Mesodermal cell (in vitro differentiated cells): Measurements from ENCODE around the gene AP1S1.

Experiments used
- H3K27ac ChIP-seq: 2 replicates; pipeline ENCODE4 v1.7.0; 2013; ENCODE audit warnings: mild to moderate bottlenecking, low read depth, low read length, moderate library complexity; ENCODE audit not compliant: severe bottlenecking
- H3K36me3 ChIP-seq: 2 replicates; pipeline ENCODE4 v1.7.1; 2013; ENCODE audit warnings: mild to moderate bottlenecking, low read length, moderate library complexity; ENCODE audit not compliant: control insufficient read depth, insufficient read depth
- H3K4me1 ChIP-seq: one replicate; pipeline ENCODE4 v1.7.1; 2013; ENCODE audit warnings: mild to moderate bottlenecking, low read length; ENCODE audit not compliant: insufficient read depth, control insufficient read depth, poor library complexity, severe bottlenecking
- H3K4me3 ChIP-seq: 2 replicates; pipeline ENCODE4 v1.7.0; 2013; ENCODE audit warnings: low read length, control low read depth, mild to moderate bottlenecking; ENCODE audit not compliant: insufficient read depth, poor library complexity, severe bottlenecking; ENCODE audit errors: extremely low read depth
- H3K9me3 ChIP-seq: 2 replicates; pipeline ENCODE4 v1.7.1; 2013; ENCODE audit warnings: mild to moderate bottlenecking, low read length, moderate library complexity; ENCODE audit not compliant: control insufficient read depth
- WGBS, 2 experiments: methylation state at CpG; one replicate each; pipeline ENCODE4 v1.1.5; 2013; ENCODE audit warnings: missing lambda C conversion rate in 2 of 2; ENCODE audit not compliant: insufficient coverage in 2 of 2; 5-methylcytosine and 5-hydroxymethylcytosine counted together

Gene AP1S1

DNA sequence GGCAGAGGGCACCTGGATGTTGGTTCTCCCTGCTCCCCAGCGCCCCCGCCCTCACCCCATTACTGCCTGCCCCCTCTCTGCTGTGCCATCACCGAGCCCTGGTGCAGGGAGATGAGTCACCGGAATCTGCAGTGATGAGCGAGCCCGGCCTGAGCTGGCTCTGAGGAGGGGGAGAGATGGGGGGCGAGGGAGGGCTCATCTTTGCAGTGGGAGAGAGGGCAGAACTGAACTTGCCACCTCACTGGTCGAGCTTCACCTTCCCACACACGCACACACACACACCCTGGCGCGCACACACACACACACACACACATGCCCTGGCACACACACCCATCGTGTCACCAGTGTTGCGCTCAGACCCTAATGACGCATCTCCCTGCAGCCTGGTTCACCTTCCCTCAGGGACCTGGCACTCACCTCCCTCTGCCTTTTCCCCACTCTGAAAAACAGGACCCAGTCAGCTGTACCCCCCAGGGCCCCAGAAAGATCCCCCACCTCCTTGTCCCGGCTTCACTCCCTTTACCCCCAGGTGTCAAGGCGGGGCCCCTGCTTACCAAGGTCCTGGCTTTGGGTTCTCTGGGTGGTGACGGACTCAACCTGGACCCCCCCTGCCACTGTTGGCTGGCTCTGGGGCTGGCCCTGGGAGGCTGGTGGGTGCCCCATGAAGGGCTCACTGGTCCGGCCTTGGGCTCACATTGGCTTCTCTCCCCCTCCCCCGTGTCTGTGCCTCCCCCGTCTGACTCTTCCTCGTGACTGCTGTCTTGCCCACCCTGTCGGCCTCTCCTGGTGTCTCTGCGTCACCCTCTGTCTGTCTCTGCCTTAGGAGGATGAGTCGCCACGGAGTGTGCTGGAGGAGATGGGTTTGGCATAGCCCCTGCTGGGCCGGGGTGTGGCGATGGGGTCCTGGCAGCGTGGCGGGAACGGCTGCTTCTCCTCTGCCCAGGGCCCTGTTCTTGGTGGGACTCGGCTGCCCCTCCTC lies 5.7 kb downstream of the AP1S1 start:
- Histone ChIP-seq H3K4me3 (no peak overlapping the region), H3K36me3 (peaks cover 38% of the 10 kb centered on the region), H3K9me3 (no peaks in the 10 kb centered on the region), H3K4me1 (peaks cover 52% of the 10 kb centered on the region), H3K27ac (no peak overlapping the region)
- WGBS, 2 experiments = 58 to 76% methylated on average over 12 to 14 of the region's 31 CpGs

DNA sequence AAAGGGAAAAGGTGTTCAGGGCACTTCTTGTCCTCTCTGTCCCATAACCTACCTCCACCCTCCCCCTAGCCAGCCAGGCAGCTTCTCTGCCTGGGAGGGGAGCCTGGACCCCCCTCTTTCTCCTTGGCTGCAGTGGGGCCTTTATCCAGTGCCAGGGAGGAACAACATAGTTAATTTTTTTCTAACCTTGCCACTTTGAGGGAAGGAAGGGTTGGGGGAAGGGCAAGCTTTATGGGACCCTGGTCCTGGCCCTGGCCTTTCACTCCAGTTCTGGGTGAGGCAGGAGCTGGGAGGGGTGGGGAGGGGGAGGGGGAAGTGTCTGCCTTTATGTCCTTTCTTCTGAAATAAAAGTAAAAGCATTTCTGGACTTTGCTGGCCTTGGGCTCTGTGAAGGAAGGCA lies 6.6 kb downstream of the AP1S1 start:
- Histone ChIP-seq H3K9me3 (no peaks in the 10 kb centered on the region), H3K4me1 (peaks cover 50% of the 10 kb centered on the region), H3K27ac (no peak overlapping the region), H3K4me3 (no peak overlapping the region), H3K36me3 (peaks cover 38% of the 10 kb centered on the region)

DNA sequence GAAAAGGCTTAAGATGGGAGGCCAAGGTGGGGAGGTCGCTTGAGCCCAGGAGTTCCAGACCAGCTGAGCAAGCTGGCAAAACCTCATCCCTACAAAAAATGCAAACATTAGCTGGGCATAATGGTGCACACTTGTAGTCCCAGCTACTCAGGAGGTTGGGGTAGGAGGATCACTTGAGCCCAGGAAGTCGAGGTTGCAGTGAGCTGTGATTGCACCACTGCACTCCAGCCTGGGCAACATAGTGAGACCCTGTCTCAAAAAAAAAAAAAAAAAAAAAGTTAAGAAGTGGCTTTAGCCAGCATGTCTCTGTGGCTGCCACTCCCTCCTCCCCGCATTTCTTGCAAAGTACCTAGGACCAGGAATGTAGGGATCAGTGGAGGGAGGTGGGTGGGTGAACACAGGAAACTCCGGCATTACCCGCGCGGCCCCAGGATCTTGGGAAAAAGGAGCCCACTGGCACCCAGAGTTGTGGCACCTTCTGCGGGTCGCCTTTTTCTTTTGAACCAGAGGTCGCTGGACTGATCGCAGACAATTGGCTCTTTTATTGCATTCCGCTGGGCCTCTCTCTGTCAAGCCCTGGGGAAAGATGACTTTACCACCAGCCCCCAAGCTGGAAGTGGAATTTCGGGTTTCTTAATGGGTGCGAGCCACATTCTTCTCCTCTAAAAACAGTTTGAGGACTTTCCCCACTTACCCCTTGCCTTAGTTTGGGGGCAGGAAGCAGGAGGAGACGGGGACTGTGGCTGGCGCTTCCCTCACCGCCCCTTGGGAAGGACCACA lies 7.6 kb downstream of the AP1S1 start:
- H3K36me3 ChIP-seq = peaks cover 30% of the 10 kb centered on the region
- peak overlapping the region; percentile 55 for H3K27ac ChIP-seq
- peaks cover 41% of the 10 kb centered on the region for H3K4me1 ChIP-seq
- no peaks in the 10 kb centered on the region for H3K9me3 ChIP-seq
- 40 to 53% methylated on average over 8 to 9 of the region's 17 CpGs for WGBS, 2 experiments
- H3K4me3 ChIP-seq = no peak overlapping the region

DNA sequence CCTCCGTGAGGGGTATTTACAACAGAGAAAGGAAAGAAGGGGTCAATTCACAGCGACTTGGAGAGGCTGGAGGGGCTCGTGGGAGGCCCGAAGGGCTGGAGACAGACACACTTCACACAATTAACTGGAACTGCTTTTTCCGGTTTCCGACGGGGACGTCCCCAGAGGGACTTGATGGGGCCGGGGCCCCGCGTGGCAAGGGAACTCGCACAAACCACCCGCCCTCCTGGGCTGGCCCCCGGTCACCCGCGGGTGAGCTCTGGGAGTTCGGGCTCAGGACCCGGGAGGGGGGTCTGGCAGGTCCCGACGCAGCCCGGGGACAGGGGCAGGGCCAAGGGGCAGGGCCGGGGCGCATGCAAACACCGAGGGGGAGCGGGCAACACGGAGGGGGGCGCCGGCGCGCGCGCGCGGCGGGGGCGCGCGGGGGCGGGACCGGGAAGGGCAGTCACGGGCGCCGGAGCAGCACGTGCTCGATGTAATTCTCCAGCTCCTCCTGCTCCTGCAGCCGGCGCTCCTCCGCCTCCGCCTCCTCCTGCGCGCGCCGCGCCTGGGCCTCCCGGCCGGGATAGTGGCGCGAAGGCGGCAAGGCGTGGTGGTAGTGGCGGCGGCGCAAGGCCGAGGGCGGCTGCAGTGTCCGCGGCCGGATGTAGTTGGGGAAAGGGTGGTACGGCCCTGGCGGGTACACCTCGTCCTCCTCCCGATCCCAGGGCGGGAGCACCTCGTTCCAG lies 8.4 kb downstream of the AP1S1 start:
- H3K4me3 ChIP-seq = peak overlapping the region; percentile 47
- H3K4me1 ChIP-seq = peaks cover 47% of the 10 kb centered on the region
- no peaks in the 10 kb centered on the region for H3K9me3 ChIP-seq
- WGBS, 2 experiments = 1 to 2% methylated on average over 29 to 49 of the region's 74 CpGs
- peak overlapping the region; percentile 55 for H3K27ac ChIP-seq
- H3K36me3 ChIP-seq = peaks cover 22% of the 10 kb centered on the region

DNA sequence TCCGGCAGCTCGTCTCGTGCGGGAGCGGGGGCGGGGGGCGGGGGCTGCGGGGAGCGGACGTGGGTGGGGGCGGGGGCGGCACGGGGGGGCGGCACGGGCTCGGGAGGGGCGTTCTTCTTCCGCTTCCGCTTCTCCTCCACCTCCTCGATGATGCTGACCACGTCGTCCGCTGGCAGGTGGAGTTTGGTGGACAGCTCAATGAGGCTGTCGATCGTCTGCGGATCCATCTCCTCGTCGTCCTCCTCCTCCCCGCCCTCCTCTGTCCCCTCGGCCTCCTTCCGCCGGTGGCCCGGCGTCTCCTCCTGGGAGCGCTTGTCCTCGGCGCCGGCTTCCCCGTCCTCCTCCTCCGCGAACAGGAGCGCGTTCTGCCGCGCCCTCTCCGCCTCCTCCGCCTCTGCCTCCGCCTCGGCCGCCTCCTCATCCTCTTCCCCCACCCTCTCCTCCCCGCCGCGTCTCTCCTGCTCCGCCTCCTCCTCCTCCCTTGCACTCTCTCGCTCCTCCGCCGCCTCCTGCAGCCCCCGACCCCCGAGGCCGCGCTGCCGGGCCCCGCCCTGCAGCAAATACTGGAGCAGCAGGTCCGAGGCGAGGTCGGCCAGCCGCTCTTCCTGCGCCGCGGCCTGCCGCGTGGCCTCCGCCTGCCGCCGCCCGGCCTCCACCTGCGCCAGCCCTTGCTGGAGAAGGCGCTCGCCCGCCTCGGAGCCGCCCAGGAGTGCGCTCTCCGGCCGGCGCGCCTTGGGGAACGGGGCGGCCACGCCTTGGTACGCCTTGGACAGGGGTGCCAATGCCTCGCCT lies 9.2 kb downstream of the AP1S1 start:
- WGBS, 2 experiments = 0% methylated on average over 40 to 71 of the region's 92 CpGs
- peak overlapping the region; percentile 47 for H3K4me3 ChIP-seq
- peaks cover 55% of the 10 kb centered on the region for H3K4me1 ChIP-seq
- peaks cover 15% of the 10 kb centered on the region for H3K36me3 ChIP-seq
- no peaks in the 10 kb centered on the region for H3K9me3 ChIP-seq
- peak overlapping the region; percentile 23 for H3K27ac ChIP-seq

DNA sequence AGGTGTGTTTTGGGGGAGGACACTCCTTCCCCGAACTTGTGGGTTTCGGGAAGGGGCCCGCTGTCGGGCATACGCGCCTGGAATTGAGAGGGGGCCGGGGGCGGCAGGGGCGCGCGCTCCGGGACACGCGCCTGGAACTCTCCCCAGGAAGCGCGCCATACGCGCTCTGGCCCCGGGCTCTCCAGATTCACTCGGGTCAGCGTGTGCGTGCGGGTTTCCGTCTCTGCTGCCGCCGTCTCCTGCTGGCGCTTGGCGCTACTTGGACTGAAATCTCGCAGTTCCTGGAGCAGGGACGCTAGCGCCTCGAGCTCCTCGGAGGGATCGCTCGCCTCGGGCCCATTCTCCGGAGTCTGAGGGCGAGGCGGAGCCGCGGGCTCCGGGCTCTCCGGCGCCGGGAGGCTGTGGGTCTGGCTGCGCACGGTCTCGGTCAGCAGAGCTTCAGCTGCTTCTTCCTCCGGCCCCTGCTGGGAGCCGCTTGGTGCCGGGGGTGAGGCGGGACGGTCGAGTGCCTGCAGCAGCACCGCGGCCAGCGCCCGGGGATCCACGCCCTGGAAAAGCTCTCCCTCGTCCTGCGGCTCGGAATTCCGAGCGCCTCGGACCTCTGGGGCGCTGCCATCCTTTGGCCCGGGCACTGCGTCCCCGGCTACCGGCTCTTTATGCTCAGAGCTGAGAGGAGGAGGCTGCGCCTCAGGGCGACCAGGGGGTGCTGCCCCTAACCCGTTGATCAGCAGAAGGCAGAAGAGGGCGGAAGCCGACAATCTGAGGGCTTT lies 10.0 kb downstream of the AP1S1 start:
- WGBS, 2 experiments = 0 to 1% methylated on average over 72 to 74 of the region's 75 CpGs
- H3K36me3 ChIP-seq = peaks cover 8% of the 10 kb centered on the region
- H3K27ac ChIP-seq = no peak overlapping the region
- H3K9me3 ChIP-seq = no peaks in the 10 kb centered on the region
- H3K4me1 ChIP-seq = peaks cover 58% of the 10 kb centered on the region
- H3K4me3 ChIP-seq = peak overlapping the region; percentile 47

DNA sequence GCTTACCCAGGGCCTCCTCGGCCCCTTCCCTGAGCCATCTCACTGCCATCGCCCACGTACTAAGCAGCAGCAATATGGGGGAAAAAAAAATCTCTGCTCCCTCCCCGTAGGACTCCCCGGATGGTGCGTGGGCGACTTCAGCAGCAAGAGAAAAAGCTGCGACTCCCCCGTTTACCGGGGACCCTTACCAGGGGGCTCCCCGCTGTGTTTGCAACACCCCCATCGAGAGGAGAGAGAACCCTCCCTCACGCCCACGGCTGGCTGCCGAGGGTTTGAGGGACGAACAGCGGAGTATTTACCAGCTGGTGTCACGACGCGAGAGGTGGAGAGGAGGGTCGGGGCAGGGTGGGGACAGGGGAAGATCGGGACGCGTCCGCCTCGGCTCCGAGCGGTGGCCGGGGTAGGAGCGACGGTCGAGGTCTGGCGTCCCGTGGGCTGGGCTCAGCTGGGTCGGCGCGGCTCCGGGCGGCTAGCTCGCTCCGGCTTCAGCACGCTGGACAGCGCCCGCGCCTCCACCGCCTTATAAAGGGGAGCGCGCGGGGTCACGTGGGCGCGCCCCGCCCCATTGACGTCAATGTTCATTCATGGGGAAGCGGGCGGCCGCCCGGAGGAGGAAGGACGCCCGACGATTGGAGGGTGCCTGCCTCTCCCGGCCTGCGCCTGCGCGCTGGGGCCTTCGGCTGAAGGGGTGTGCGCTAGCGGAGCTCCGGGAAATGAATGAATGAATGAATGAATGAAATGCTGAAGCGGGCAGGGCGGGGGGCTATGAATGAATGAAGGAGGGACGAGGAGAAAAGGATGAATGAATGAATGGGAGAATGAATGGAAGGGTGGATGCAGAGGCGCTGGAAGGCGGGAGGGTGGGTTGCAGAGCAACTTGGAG lies 11.0 kb downstream of the AP1S1 start, which contains the start of gene VGF:
VGF (minus strand) TSS at position 495 of the 883 bp plus-strand sequence. CDS start 726 bp downstream, outside the sequence.
- Histone ChIP-seq H3K9me3 (no peaks in the 10 kb centered on the region), H3K4me3 (peak within 1 kb of the TSS; percentile 47), H3K27ac (peak within 1 kb of the TSS; percentile 11), H3K36me3 (peaks cover 3% of the 10 kb centered on the region), H3K4me1 (peaks cover 61% of the 10 kb centered on the region)
- WGBS, 2 experiments = 0 to 1% methylated on average over 58 to 67 of the region's 74 CpGs

DNA sequence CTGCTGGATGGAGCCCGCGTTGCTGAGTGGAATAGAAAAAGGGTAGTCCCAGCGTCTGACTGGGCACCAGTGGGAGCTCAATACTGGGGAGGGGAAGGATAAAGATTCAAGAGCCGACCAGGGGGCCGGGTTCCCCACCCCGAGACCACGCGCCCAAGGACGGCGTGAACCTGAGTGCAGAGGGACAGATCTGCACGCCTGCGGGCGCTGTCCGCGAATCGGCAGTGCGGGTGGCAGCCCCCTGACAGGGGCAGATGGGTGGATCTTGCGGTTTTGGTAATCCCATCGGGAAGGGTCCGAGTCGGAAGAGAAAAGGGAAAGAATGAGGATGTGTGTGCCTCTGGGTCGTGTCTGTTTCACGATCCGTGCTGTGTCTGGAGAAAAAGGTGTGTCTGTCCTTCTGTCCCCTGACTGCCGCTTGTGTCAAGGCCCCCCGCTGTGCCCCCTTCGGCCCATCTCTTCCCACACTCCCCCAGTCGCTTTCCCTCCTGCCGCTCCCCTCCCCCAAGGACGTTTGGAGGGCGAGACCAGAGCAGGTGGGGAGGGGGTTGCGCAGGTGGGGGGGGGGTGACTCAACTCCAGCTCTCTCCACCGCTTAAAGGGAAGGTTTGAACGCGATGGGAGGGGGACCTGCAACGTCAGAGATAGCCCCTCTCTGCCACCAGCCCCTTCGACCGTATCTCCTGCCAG lies 11.8 kb downstream of the AP1S1 start:
- Histone ChIP-seq H3K9me3 (no peaks in the 10 kb centered on the region), H3K36me3 (peaks cover 3% of the 10 kb centered on the region), H3K4me3 (peak overlapping the region; percentile 47), H3K27ac (peak overlapping the region; percentile 11), H3K4me1 (peaks cover 58% of the 10 kb centered on the region)
- WGBS, 2 experiments = 1% methylated on average over 17 to 22 of the region's 38 CpGs
